HepG2 (cell line): Measurements from ENCODE around the gene CYB5R2. TPM values are rescaled to one million over a fixed set of nuclear protein-coding genes. Genes with fewer than 3 reads are reported as not detected.
"Not testable (repeated sequence)": the region's sequence is repeated elsewhere in the genome, so short reads cannot be mapped to it uniquely, and the experiment has no call there.

ENCODE experiments used
- ATAC-seq: fragments of 200-7000 bp; cut with Tn5 transposase; 3 replicates; pipeline ENCODE4 v1.9.1; 2020; ENCODE audit warnings: mild to moderate bottlenecking, moderate library complexity
- BruUV-seq: library from RNA; stranded (reverse); fragments of 400-500 nt; replicated peaks from 2 replicates; lab custom pipeline; 2021; lab: Mats Ljungman, UMichigan
- CTCF ChIA-PET: fragments of 300-600 bp; formaldehyde crosslinking; extraction: SDS; loops from one replicate; lab custom pipeline; 2021; ENCODE audit warnings: low total read pairs, inconsistent platforms, low intra/inter-chr PET ratio; lab: Yijun Ruan, JAX
- POLR2A ChIA-PET: fragments of 350-600 bp; sonication (Branson Sonifier 250); formaldehyde crosslinking; loops from one replicate; lab custom pipeline; 2020; ENCODE audit warnings: antibody characterized with exemption, inconsistent platforms; lab: Yijun Ruan, JAX
- DNase-seq: peaks from one replicate; pipeline ENCODE4 v3.0.0-alpha.2; 2015; ENCODE audit warnings: low spot score
- FAIRE-seq: peaks from 3 replicates; lab custom pipeline; 2011; peaks lifted over from hg19 to GRCh38; lab: Jason Lieb, UNC
- H2AFZ ChIP-seq: one replicate; pipeline ENCODE4 v1.6.1; 2011; ENCODE audit warnings: low read length, inconsistent platforms
- H3K27ac ChIP-seq: fragments of 300-600 bp; 3 replicates; pipeline ENCODE4 v1.8.0; 2011; ENCODE audit warnings: mixed run types, mild to moderate bottlenecking, mixed read lengths, low read length, inconsistent platforms; ENCODE audit not compliant: insufficient read depth; ENCODE audit errors: extremely low read length
- H3K27me3 ChIP-seq, 2 experiments: fragments of 200-600 bp in 1 of 2; 2 replicates in 1 of 2; 3 replicates in 1 of 2; pipeline versions ENCODE4 v1.6.0 to v1.8.0; 2011; ENCODE audit warnings: low read length in 2 of 2, mild to moderate bottlenecking in 2 of 2, moderate library complexity in 2 of 2, inconsistent platforms in 1 of 2; ENCODE audit not compliant: insufficient read depth in 2 of 2, control insufficient read depth in 1 of 2
- H3K36me3 ChIP-seq, 2 experiments: fragments of 200-600 bp in 1 of 2; replicated peaks in 1 of 2; 2 replicates in 1 of 2; 3 replicates in 1 of 2; pipeline versions ENCODE4 v1.5.1 to v1.8.0; 2011; ENCODE audit warnings: low read length in 2 of 2, inconsistent platforms in 1 of 2; ENCODE audit not compliant: insufficient read depth in 2 of 2, control insufficient read depth in 1 of 2
- H3K4me1 ChIP-seq: 2 replicates; pipeline ENCODE4 v1.5.1; 2012; ENCODE audit warnings: low read length, inconsistent platforms; ENCODE audit not compliant: insufficient read depth
- H3K4me2 ChIP-seq: 2 replicates; pipeline ENCODE4 v1.6.0; 2011; ENCODE audit warnings: low read depth, low read length, inconsistent platforms
- H3K4me3 ChIP-seq, 3 experiments: fragments of 200-600 bp in 1 of 3; sonication (generic), shearing (Covaris generic) in 1 of 3; replicated peaks in 1 of 3; 2 replicates each; pipeline ENCODE4 v1.5.1; 2011 to 2016; ENCODE audit warnings: low read length in 3 of 3, inconsistent platforms in 2 of 3, low read depth in 2 of 3, mild to moderate bottlenecking in 2 of 3, control low read depth in 1 of 3, mixed read lengths in 1 of 3; ENCODE audit not compliant: insufficient read depth in 1 of 3
- H3K79me2 ChIP-seq: one replicate; pipeline ENCODE4 v1.6.1; 2011; ENCODE audit warnings: low read length, inconsistent platforms; ENCODE audit not compliant: insufficient read depth
- H3K9ac ChIP-seq: 2 replicates; pipeline ENCODE4 v1.6.0; 2011; ENCODE audit warnings: mild to moderate bottlenecking, low read depth, low read length, inconsistent platforms; ENCODE audit not compliant: insufficient read depth
- H3K9me3 ChIP-seq: 2 replicates; pipeline ENCODE4 v1.5.1; 2012; ENCODE audit warnings: mild to moderate bottlenecking, low read length
- H4K20me1 ChIP-seq: 2 replicates; pipeline ENCODE4 v1.6.0; 2011; ENCODE audit warnings: inconsistent platforms, mild to moderate bottlenecking, low read length, moderate library complexity; ENCODE audit not compliant: insufficient read depth
- FOXA1 ChIP-seq, 2 experiments: fragments of 450-650 bp in 1 of 2; sonication (generic) in 1 of 2; formaldehyde crosslinking in 1 of 2; IDR thresholded peaks; 2 replicates each; pipeline versions ENCODE4 v1.4.0 to v1.6.1; 2016 to 2020; ENCODE audit warnings: missing genetic modification reagents in 1 of 2
- FOXK1 ChIP-seq: sonication (generic); formaldehyde crosslinking; IDR thresholded peaks from 2 replicates; pipeline ENCODE4 v1.4.0; 2020; ENCODE audit warnings: low read depth, missing genetic modification reagents, borderline replicate concordance
- TRIM24 ChIP-seq: sonication (generic); formaldehyde crosslinking; IDR thresholded peaks from 2 replicates; pipeline ENCODE4 v1.8.0; 2022; ENCODE audit warnings: mild to moderate bottlenecking, missing genetic modification reagents
- ZFX ChIP-seq: sonication (generic); formaldehyde crosslinking; IDR thresholded peaks from 2 replicates; pipeline ENCODE4 v1.4.0; 2020; ENCODE audit warnings: mild to moderate bottlenecking, low read depth, missing genetic modification reagents, moderate library complexity
- ZGPAT ChIP-seq: IDR thresholded peaks from 2 replicates; pipeline ENCODE4 v1.6.1; 2016; ENCODE audit warnings: mild to moderate bottlenecking
- ZNF574 ChIP-seq: sonication (generic); formaldehyde crosslinking; IDR thresholded peaks from 2 replicates; pipeline ENCODE4 v1.4.0; 2020; ENCODE audit warnings: missing genetic modification reagents
- WGBS: methylation state at CpG from one replicate; pipeline ENCODE4 v1.1.6; 2017; ENCODE audit warnings: low lambda C conversion rate; 5-methylcytosine and 5-hydroxymethylcytosine counted together
- in situ Hi-C: cut with HindIII; loops from 2 replicates; pipeline ENCODE4 v1.10.0; 2017; ENCODE audit warnings: low pct_unique_long_range_greater_than_20kb; ENCODE audit not compliant: extremely low pct_ligation_motif_present
- intact Hi-C: fragments of 100-400 bp; cut with micrococcal nuclease; formaldehyde crosslinking; loops from one replicate; pipeline ENCODE4 v1.10.0; 2022; ENCODE audit not compliant: unreplicated experiment
- polyA plus RNA-seq, 8 experiments: library from polyadenylated mRNA; depleted of rRNA in 3 of 8; stranded (reverse) in 7 of 8; unstranded in 1 of 8; fragments of >200 nt; fragmentation: Illumina TruSeq in 4 of 8; extraction: Trizol in 4 of 8; gene quantifications; 2 replicates each; pipeline versions ENCODE4 v1.2.1 to v1.2.3, GENCODE V29; 2011 to 2016; ENCODE audit warnings: low read depth in 4 of 8, missing spikeins in 1 of 8, mixed read lengths in 1 of 8; ENCODE audit not compliant: insufficient read depth in 1 of 8
- total RNA-seq, 5 experiments: library from RNA; depleted of rRNA; stranded (reverse); fragments of >200 nt; fragmentation: Illumina TruSeq; extraction: Trizol; gene quantifications; 2 replicates each; pipeline ENCODE4 v1.2.3, GENCODE V29; 2016; ENCODE audit warnings: low read depth in 1 of 5
- TF ChIP-seq, protein P1 (sequence below): sonication (generic); formaldehyde crosslinking; IDR thresholded peaks from 2 replicates; pipeline ENCODE4 v1.8.0; 2022; ENCODE audit warnings: mild to moderate bottlenecking, missing genetic modification reagents
- TF ChIP-seq, protein P2 (sequence below): sonication (generic); formaldehyde crosslinking; IDR thresholded peaks from 2 replicates; pipeline ENCODE4 v1.4.0; 2020; ENCODE audit warnings: missing genetic modification reagents
- TF ChIP-seq, protein P3 (sequence below): sonication (generic); formaldehyde crosslinking; IDR thresholded peaks from 2 replicates; pipeline ENCODE4 v1.4.0; 2020; ENCODE audit warnings: missing genetic modification reagents

Gene CYB5R2
- total and polyA plus RNA-seq, 2 of the 13 experiments (the other 11 are each of a cell fraction or from before 2014, with no cell fraction given), result 0.40 to 0.51 TPM

DNA sequence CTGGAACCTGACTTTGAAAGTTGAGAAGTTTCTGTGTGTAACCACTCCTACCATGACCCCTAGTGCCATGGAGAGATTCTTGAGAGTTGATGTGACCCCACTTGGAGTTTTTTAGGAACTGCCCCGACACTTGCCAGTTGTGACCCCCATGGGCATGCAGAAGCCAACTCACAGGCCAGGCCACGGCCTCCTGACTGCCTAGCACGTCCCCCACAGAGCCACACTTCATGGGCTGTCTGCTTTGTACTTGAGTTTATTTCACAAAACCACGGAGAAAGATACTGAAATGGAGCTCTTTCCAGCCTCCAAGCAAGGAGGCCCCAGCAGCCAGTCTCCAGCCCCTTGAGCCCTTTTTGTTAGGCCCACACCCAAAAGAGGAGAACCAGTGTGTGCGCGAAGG lies 8.4 kb downstream of the CYB5R2 start (continued):
- TF ChIP-seq, protein P1, sequence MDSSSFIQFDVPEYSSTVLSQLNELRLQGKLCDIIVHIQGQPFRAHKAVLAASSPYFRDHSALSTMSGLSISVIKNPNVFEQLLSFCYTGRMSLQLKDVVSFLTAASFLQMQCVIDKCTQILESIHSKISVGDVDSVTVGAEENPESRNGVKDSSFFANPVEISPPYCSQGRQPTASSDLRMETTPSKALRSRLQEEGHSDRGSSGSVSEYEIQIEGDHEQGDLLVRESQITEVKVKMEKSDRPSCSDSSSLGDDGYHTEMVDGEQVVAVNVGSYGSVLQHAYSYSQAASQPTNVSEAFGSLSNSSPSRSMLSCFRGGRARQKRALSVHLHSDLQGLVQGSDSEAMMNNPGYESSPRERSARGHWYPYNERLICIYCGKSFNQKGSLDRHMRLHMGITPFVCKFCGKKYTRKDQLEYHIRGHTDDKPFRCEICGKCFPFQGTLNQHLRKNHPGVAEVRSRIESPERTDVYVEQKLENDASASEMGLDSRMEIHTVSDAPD (CRISPR knock-in tag), result no peak
- no peak for TF ChIP-seq ZNF574 (CRISPR knock-in tag)
- no peak for TF ChIP-seq TRIM24 (CRISPR knock-in tag)
- no peak for TF ChIP-seq ZFX

- H3K9me3 ChIP-seq; H3K27ac ChIP-seq; H3K27me3 ChIP-seq; H2AFZ ChIP-seq; H3K4me2 ChIP-seq; H3K4me3 ChIP-seq; H3K36me3 ChIP-seq; BruUV-seq; CTCF ChIA-PET; in situ Hi-C loops; ATAC-seq; H3K4me1 ChIP-seq; intact Hi-C loops; POLR2A ChIA-PET; H3K9ac ChIP-seq; H4K20me1 ChIP-seq; H3K79me2 ChIP-seq; DNase-seq; FAIRE-seq; TF ChIP-seq FOXA1 (IDR thresholded peaks at IDR 0.05): not testable (repeated sequence)
- 0% methylated on average over 2 of the region's 16 CpGs for WGBS
- TF ChIP-seq FOXA1 (CRISPR knock-in tag; IDR thresholded peaks at IDR 0.05), result peak; percentile 73
- TF ChIP-seq, protein P2, sequence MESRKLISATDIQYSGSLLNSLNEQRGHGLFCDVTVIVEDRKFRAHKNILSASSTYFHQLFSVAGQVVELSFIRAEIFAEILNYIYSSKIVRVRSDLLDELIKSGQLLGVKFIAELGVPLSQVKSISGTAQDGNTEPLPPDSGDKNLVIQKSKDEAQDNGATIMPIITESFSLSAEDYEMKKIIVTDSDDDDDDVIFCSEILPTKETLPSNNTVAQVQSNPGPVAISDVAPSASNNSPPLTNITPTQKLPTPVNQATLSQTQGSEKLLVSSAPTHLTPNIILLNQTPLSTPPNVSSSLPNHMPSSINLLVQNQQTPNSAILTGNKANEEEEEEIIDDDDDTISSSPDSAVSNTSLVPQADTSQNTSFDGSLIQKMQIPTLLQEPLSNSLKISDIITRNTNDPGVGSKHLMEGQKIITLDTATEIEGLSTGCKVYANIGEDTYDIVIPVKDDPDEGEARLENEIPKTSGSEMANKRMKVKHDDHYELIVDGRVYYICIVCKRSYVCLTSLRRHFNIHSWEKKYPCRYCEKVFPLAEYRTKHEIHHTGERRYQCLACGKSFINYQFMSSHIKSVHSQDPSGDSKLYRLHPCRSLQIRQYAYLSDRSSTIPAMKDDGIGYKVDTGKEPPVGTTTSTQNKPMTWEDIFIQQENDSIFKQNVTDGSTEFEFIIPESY (CRISPR knock-in tag), result peak; percentile 54; the same call in 1 of the 2 replicates
- 0 out of 2 replicates have a peak, but pooled peaks have one; percentile 37 for TF ChIP-seq FOXK1 (CRISPR knock-in tag)
- TF ChIP-seq, protein P3, sequence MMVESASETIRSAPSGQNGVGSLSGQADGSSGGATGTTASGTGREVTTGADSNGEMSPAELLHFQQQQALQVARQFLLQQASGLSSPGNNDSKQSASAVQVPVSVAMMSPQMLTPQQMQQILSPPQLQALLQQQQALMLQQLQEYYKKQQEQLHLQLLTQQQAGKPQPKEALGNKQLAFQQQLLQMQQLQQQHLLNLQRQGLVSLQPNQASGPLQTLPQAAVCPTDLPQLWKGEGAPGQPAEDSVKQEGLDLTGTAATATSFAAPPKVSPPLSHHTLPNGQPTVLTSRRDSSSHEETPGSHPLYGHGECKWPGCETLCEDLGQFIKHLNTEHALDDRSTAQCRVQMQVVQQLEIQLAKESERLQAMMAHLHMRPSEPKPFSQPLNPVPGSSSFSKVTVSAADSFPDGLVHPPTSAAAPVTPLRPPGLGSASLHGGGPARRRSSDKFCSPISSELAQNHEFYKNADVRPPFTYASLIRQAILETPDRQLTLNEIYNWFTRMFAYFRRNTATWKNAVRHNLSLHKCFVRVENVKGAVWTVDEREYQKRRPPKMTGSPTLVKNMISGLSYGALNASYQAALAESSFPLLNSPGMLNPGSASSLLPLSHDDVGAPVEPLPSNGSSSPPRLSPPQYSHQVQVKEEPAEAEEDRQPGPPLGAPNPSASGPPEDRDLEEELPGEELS (CRISPR knock-in tag), result 0 out of 2 replicates have a peak, but pooled peaks have one; percentile 28
- peak; percentile 24; the same call in 1 of the 2 replicates for TF ChIP-seq ZGPAT (CRISPR knock-in tag)
Observed at GRCh38 chr11:7663531-7663930, 9.8 kb downstream of the CYB5R2 start.
